Measurements from ENCODE around the gene MARCHF6.
A peak's percentile ranks its signal among the peaks of the same experiment; 100 is the strongest.
"Not testable (repeated sequence)": the region's sequence is repeated elsewhere in the genome, so short reads cannot be mapped to it uniquely, and the experiment has no call there.

MARCHF6 gene

GRCh38 chr5:10324518-10325370 lies 28.8 kb upstream of the MARCHF6 start:
- DNase-seq, result no peak

GRCh38 chr5:10328323-10328722 lies 25.2 kb upstream of the MARCHF6 start:
- no peak for DNase-seq

GRCh38 chr5:10329446-10329819 lies 24.1 kb upstream of the MARCHF6 start:
- DNase-seq, result no peak

- no peak for DNase-seq
Observed at GRCh38 chr5:10329820-10330481, 23.5 kb upstream of the MARCHF6 start.

GRCh38 chr5:10330511-10331230 lies 22.8 kb upstream of the MARCHF6 start:
- no peak for DNase-seq

- no peak for DNase-seq
Observed at GRCh38 chr5:10331341-10331796, 22.1 kb upstream of the MARCHF6 start.

GRCh38 chr5:10332301-10332700 lies 21.2 kb upstream of the MARCHF6 start:
- DNase-seq, result no peak

- DNase-seq, result peak in 1 of 2 donors; percentile 28
Observed at GRCh38 chr5:10333154-10334006, 20.1 kb upstream of the MARCHF6 start.

GRCh38 chr5:10334831-10335230 lies 18.7 kb upstream of the MARCHF6 start:
- no peak for DNase-seq

- DNase-seq, result no peak
Observed at GRCh38 chr5:10335711-10336470, 17.6 kb upstream of the MARCHF6 start.

- no peak for DNase-seq
Observed at GRCh38 chr5:10337107-10337506, 16.4 kb upstream of the MARCHF6 start.

GRCh38 chr5:10337986-10338385 lies 15.5 kb upstream of the MARCHF6 start:
- DNase-seq, result no peak

GRCh38 chr5:10338686-10339057 lies 14.8 kb upstream of the MARCHF6 start:
- DNase-seq, result no peak

- no peak for DNase-seq
Observed at GRCh38 chr5:10339058-10339811, 14.3 kb upstream of the MARCHF6 start.

GRCh38 chr5:10339958-10340357 lies 13.5 kb upstream of the MARCHF6 start:
- no peak for DNase-seq

GRCh38 chr5:10343486-10343885 lies 10.0 kb upstream of the MARCHF6 start:
- no peak for DNase-seq

- DNase-seq, result not testable (repeated sequence)
Observed at GRCh38 chr5:10344461-10345106, 8.9 kb upstream of the MARCHF6 start.

- DNase-seq, result no peak
Observed at GRCh38 chr5:10348258-10348657, 5.2 kb upstream of the MARCHF6 start.

GRCh38 chr5:10351199-10351905 lies 2.1 kb upstream of the MARCHF6 start:
- no peak for DNase-seq

- no peak for DNase-seq
Observed at GRCh38 chr5:10351919-10352318, 1.6 kb upstream of the MARCHF6 start.

Data from stimulated activated CD4-positive, alpha-beta T cell treated with anti-CD3 and anti-CD28 coated beads, Interleukin-2, amount 100 ng/mL, for 24 hours (primary cell).